Loucy (cell line): ENCODE measurements around the gene ACIN1.

Source experiments
- H2AFZ ChIP-seq: fragments of 200-600 bp; sonication (generic); 2 replicates; pipeline ENCODE4 v1.6.0; 2016; ENCODE audit warnings: antibody characterized with exemption, mild to moderate bottlenecking, low read length, moderate library complexity
- H3F3A ChIP-seq: fragments of 200-600 bp; 2 replicates; pipeline ENCODE4 v1.6.0; 2016; ENCODE audit warnings: antibody characterized with exemption, low read depth, mild to moderate bottlenecking
- H3K27me3 ChIP-seq: fragments of 200-600 bp; sonication (generic); 2 replicates; pipeline ENCODE4 v1.6.1; 2014; ENCODE audit warnings: low read length, mild to moderate bottlenecking; ENCODE audit not compliant: insufficient read depth, poor library complexity, severe bottlenecking
- H3K36me3 ChIP-seq: fragments of 200-600 bp; sonication (generic); 2 replicates; pipeline ENCODE4 v1.6.1; 2016; ENCODE audit warnings: low read length; ENCODE audit not compliant: insufficient read depth
- H3K4me1 ChIP-seq: fragments of 200-600 bp; sonication (generic); 2 replicates; pipeline ENCODE4 v1.5.1; 2014; ENCODE audit warnings: low read length, mild to moderate bottlenecking; ENCODE audit not compliant: insufficient read depth, poor library complexity, severe bottlenecking
- H3K4me2 ChIP-seq: fragments of 200-600 bp; sonication (generic); 2 replicates; pipeline ENCODE4 v1.6.0; 2014; ENCODE audit warnings: antibody characterized with exemption, low read length, low read depth, mild to moderate bottlenecking; ENCODE audit not compliant: poor library complexity, severe bottlenecking
- H3K4me3 ChIP-seq: fragments of 200-600 bp; sonication (generic); 2 replicates; pipeline ENCODE4 v1.5.1; 2014; ENCODE audit warnings: low read length, mild to moderate bottlenecking, mixed read lengths; ENCODE audit not compliant: poor library complexity, severe bottlenecking
- H3K79me2 ChIP-seq: fragments of 200-600 bp; sonication (generic); 2 replicates; pipeline ENCODE4 v1.6.1; 2014; ENCODE audit warnings: low read length; ENCODE audit not compliant: insufficient read depth
- H3K9ac ChIP-seq: fragments of 200-600 bp; sonication (generic); 2 replicates; pipeline ENCODE4 v1.6.0; 2014; ENCODE audit warnings: mild to moderate bottlenecking, low read depth, low read length, moderate library complexity; ENCODE audit not compliant: poor library complexity, severe bottlenecking
- H3K9me2 ChIP-seq: fragments of 200-600 bp; sonication (generic); replicated peaks from 2 replicates; pipeline ENCODE4 v1.6.1; 2016; ENCODE audit warnings: low read depth, low read length, mixed read lengths
- H3K9me3 ChIP-seq: fragments of 200-600 bp; sonication (generic); 2 replicates; pipeline ENCODE4 v1.6.1; 2014; ENCODE audit warnings: mild to moderate bottlenecking, antibody characterized with exemption, low read length, low read depth; ENCODE audit not compliant: insufficient read depth
- H4K20me1 ChIP-seq: fragments of 200-600 bp; sonication (generic); 2 replicates; pipeline ENCODE4 v1.6.0; 2014; ENCODE audit warnings: antibody characterized with exemption, low read length, mild to moderate bottlenecking; ENCODE audit not compliant: insufficient read depth, poor library complexity, severe bottlenecking
- CTCF ChIP-seq: fragments of 200-600 bp; sonication (generic); conservative IDR thresholded peaks from 2 replicates; pipeline ENCODE4 v1.5.1; 2014; ENCODE audit warnings: mild to moderate bottlenecking, antibody characterized with exemption, low read length
- EZH2phosphoT487 ChIP-seq: fragments of 200-600 bp; IDR thresholded peaks from 2 replicates; pipeline ENCODE4 v1.6.1; 2018; ENCODE audit warnings: antibody characterized with exemption, mild to moderate bottlenecking, moderate library complexity, borderline replicate concordance

ACIN1 gene

GRCh38 chr14:23079716-23080115 is 15.2 kb downstream of the ACIN1 start:
- no peak overlapping the region for H3K9ac ChIP-seq
- H3F3A ChIP-seq = peaks cover 7% of the 10 kb centered on the region; the same call in 1 of the 2 replicates
- peaks cover 92% of the 10 kb centered on the region for H3K36me3 ChIP-seq
- H3K4me3 ChIP-seq = no peak overlapping the region
- H3K4me1 ChIP-seq = no peaks in the 10 kb centered on the region
- H3K4me2 ChIP-seq = no peak overlapping the region
- no peaks in the 10 kb centered on the region for H3K9me2 ChIP-seq
- TF ChIP-seq CTCF = no peak
- no peak for TF ChIP-seq EZH2phosphoT487
- H2AFZ ChIP-seq = no peak overlapping the region
- no peaks in the 10 kb centered on the region for H3K79me2 ChIP-seq
- no peaks in the 10 kb centered on the region for H3K27me3 ChIP-seq
- no peaks in the 10 kb centered on the region for H3K9me3 ChIP-seq
- H4K20me1 ChIP-seq = peaks cover 6% of the 10 kb centered on the region

DNA sequence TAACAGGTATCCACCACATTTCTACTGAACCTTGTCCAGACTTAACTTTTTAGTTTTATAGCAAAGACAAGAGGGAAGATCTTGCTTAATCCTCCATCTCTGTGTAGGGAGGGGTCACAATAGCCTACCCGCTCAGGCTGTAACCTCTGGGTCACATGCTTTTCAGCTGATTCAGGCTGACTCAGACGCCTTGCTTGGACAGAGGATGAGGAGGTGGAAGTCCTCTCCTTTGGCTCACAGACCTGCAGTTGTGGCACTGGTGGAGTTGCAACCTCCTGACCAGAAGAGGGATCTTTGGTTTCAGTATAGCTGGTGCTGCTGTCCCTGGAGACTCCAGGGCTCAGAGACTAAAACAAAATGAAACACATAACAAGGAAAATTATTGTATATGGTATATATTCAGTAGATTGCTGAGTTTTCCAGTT is 16.2 kb downstream of the ACIN1 start:
- Histone ChIP-seq H3K9me3 (no peaks in the 10 kb centered on the region), H3K79me2 (no peaks in the 10 kb centered on the region), H4K20me1 (peaks cover 6% of the 10 kb centered on the region), H3K4me2 (no peak overlapping the region), H3K27me3 (no peaks in the 10 kb centered on the region), H3K4me3 (no peak overlapping the region), H3K9ac (no peak overlapping the region), H3F3A (peaks cover 7% of the 10 kb centered on the region; the same call in 1 of the 2 replicates), H2AFZ (no peak overlapping the region), H3K36me3 (peaks cover 88% of the 10 kb centered on the region), H3K9me2 (no peaks in the 10 kb centered on the region), H3K4me1 (no peaks in the 10 kb centered on the region)
- TF ChIP-seq EZH2phosphoT487 (no peak), CTCF (no peak)

DNA sequence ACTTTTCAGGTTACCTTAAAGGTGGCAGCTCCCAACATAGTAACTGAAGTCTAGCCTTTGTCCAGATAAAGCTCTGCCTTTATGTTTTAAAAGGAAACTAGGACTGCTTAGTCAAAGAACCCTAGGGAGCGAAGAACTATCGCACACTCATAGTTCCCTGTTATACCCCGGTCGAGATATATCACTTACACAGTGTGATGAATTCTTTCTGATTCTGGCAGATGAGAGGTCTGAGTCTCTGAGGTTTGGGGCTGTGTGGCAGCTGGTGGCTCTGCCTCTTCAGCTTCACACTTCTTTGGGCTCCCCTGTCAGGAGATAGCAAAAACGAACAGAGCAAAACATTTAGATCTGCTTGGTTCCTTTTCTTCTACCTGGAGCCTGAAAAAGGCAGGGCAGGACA is 17.0 kb downstream of the ACIN1 start:
- H3K4me3 ChIP-seq = no peak overlapping the region
- no peaks in the 10 kb centered on the region for H3K9me3 ChIP-seq
- H3K79me2 ChIP-seq = no peaks in the 10 kb centered on the region
- H4K20me1 ChIP-seq = peaks cover 6% of the 10 kb centered on the region
- peaks cover 7% of the 10 kb centered on the region; the same call in 1 of the 2 replicates for H3F3A ChIP-seq
- H3K4me1 ChIP-seq = no peaks in the 10 kb centered on the region
- H3K36me3 ChIP-seq = peaks cover 86% of the 10 kb centered on the region
- no peak overlapping the region for H2AFZ ChIP-seq
- H3K9ac ChIP-seq = no peak overlapping the region
- H3K27me3 ChIP-seq = no peaks in the 10 kb centered on the region
- H3K4me2 ChIP-seq = no peak overlapping the region
- no peaks in the 10 kb centered on the region for H3K9me2 ChIP-seq
- TF ChIP-seq CTCF (no peak), EZH2phosphoT487 (no peak)
